Measurements from ENCODE around the gene NF2. TPM values are rescaled to one million over a fixed set of nuclear protein-coding genes. Genes with fewer than 3 reads are reported as not detected.

Gene NF2
- total and polyA plus RNA-seq, 3 donors from 2014 or later, result 23.4 to 45.2 (median 32.5) TPM

- H3K27ac ChIP-seq, result no peak overlapping the region
- 74 to 86% methylated on average over 8 of the region's 8 CpGs for WGBS, 2 donors
- peak; percentile 31 for DNase-seq
- no peaks in the 10 kb centered on the region for H3K9me3 ChIP-seq
- no peaks in the 10 kb centered on the region for H3K36me3 ChIP-seq (ENCODE audit: low read depth, missing control alignments)
- H3K4me3 ChIP-seq, result no peak overlapping the region
- no peak for TF ChIP-seq POLR2A (IDR thresholded peaks at IDR 0.05)
- TF ChIP-seq CTCF (IDR thresholded peaks at IDR 0.05), result no peak
- no peaks in the 10 kb centered on the region for H3K4me1 ChIP-seq
- intact Hi-C loops (cut with DNase I; ENCODE audit: low total_unique reads), result no loop called here
- H3K27me3 ChIP-seq, result no peaks in the 10 kb centered on the region
Measured at GRCh38 chr22:29744902-29745301, 141.5 kb downstream of the NF2 start.

- no peak for TF ChIP-seq CTCF (IDR thresholded peaks at IDR 0.05)
- TF ChIP-seq POLR2A (IDR thresholded peaks at IDR 0.05), result no peak
- Histone ChIP-seq H3K4me1 (no peaks in the 10 kb centered on the region), H3K36me3 (ENCODE audit: low read depth, missing control alignments) (no peaks in the 10 kb centered on the region), H3K27me3 (no peaks in the 10 kb centered on the region), H3K9me3 (no peaks in the 10 kb centered on the region), H3K27ac (no peak overlapping the region), H3K4me3 (no peak overlapping the region)
- intact Hi-C loops (cut with DNase I; ENCODE audit: low total_unique reads), result no loop called here
- 88 to 98% methylated on average over 5 to 7 of the region's 7 CpGs for WGBS, 2 donors
- no peak for DNase-seq
Measured at GRCh38 chr22:29747832-29748231, 144.4 kb downstream of the NF2 start.

Small RNA genes within 50 kb of the gene (small RNA-seq; reads per million reads assigned to genes)
- gene AC004882.2, result 0 reads per million in 2 donors

Other genes starting within 250 kb of the NF2 start
- 10 to 100 TPM; 79.8 to 92.0 TPM for gene AP1B1, start 215.1 kb upstream of the NF2 start, total RNA-seq
- 71.8 TPM for gene AP1B1, start 215.1 kb upstream of the NF2 start, polyA plus RNA-seq (ENCODE audit: insufficient read depth, low read depth, low replicate concordance)
- under 1 TPM; 0.37 to 0.71 TPM for gene RFPL1, start 165.1 kb upstream of the NF2 start, total RNA-seq
- gene RFPL1, start 165.1 kb upstream of the NF2 start, polyA plus RNA-seq (ENCODE audit: insufficient read depth, low read depth, low replicate concordance), result 1.4 TPM
- gene NEFH, start 123.4 kb upstream of the NF2 start, total RNA-seq, result 10 to 100 TPM; 16.9 to 18.6 TPM
- 12.0 TPM for gene NEFH, start 123.4 kb upstream of the NF2 start, polyA plus RNA-seq (ENCODE audit: insufficient read depth, low read depth, low replicate concordance)
- gene THOC5, start 49.9 kb upstream of the NF2 start, total RNA-seq, result 10 to 100 TPM; 46.0 to 59.1 TPM
- 58.7 TPM for gene THOC5, start 49.9 kb upstream of the NF2 start, polyA plus RNA-seq (ENCODE audit: insufficient read depth, low read depth, low replicate concordance)
- gene NIPSNAP1, start 22.5 kb upstream of the NF2 start, total RNA-seq, result 10 to 100 TPM; 27.5 to 36.5 TPM
- gene NIPSNAP1, start 22.5 kb upstream of the NF2 start, polyA plus RNA-seq (ENCODE audit: insufficient read depth, low read depth, low replicate concordance), result 37.1 TPM
- gene CABP7, start 116.4 kb downstream of the NF2 start, total RNA-seq, result 1 to 10 TPM in 1 of 2 donors, under 1 TPM in 1; 0.79 to 1.6 TPM
- gene CABP7, start 116.4 kb downstream of the NF2 start, polyA plus RNA-seq (ENCODE audit: insufficient read depth, low read depth, low replicate concordance), result 1.6 TPM
- gene ZMAT5, start 163.4 kb downstream of the NF2 start, total RNA-seq, result 10 to 100 TPM; 16.7 to 23.4 TPM
- 19.6 TPM for gene ZMAT5, start 163.4 kb downstream of the NF2 start, polyA plus RNA-seq (ENCODE audit: insufficient read depth, low read depth, low replicate concordance)
- gene UQCR10, start 163.7 kb downstream of the NF2 start, total RNA-seq, result 100 to 1,000 TPM in 1 of 2 donors, 10 to 100 TPM in 1; 91.3 to 122 TPM
- 211 TPM for gene UQCR10, start 163.7 kb downstream of the NF2 start, polyA plus RNA-seq (ENCODE audit: insufficient read depth, low read depth, low replicate concordance)
- 10 to 100 TPM; 91.5 to 93.8 TPM for gene ASCC2, start 234.6 kb downstream of the NF2 start, total RNA-seq
- gene ASCC2, start 234.6 kb downstream of the NF2 start, polyA plus RNA-seq (ENCODE audit: insufficient read depth, low read depth, low replicate concordance), result 108 TPM

Data from testis (tissue), 3 donors.